NCI-H187 treated with DMSO at 0.1 percent for 48 hours (cell line): Measurements from ENCODE around the gene ZNF446.
"Not testable (repeated sequence)": the region's sequence is repeated elsewhere in the genome, so short reads cannot be mapped to it uniquely, and the experiment has no call there.

Experiments
- DNase-seq: peaks from one replicate; lab custom pipeline; 2025; lab: John Stamatoyannopoulos, UW

The ZNF446 gene

GRCh38 chr19:58500242-58500641, 24.1 kb downstream of the ZNF446 start:
- no peak for DNase-seq

GRCh38 chr19:58507602-58508223, 31.6 kb downstream of the ZNF446 start:
- not testable (repeated sequence) for DNase-seq

GRCh38 chr19:58509731-58510083, 33.6 kb downstream of the ZNF446 start:
- no peak for DNase-seq

GRCh38 chr19:58510084-58510862, 34.1 kb downstream of the ZNF446 start:
- DNase-seq: no peak

GRCh38 chr19:58511353-58512208, 35.4 kb downstream of the ZNF446 start, which contains the start of gene SLC27A5:
Gene SLC27A5, minus strand, starts transcription at chr19:58511992. Its CDS starts 37 bp downstream, at chr19:58511955.
- DNase-seq: no peak

GRCh38 chr19:58513213-58513693, 37.1 kb downstream of the ZNF446 start:
- no peak for DNase-seq

- peak; percentile 52 for DNase-seq
These were observed 37.8 kb downstream of the ZNF446 start for GRCh38 chr19:58513694-58514563.

- DNase-seq: no peak
These were observed 38.4 kb downstream of the ZNF446 start for GRCh38 chr19:58514564-58515022.

- no peak for DNase-seq
These were observed 39.1 kb downstream of the ZNF446 start for GRCh38 chr19:58515259-58515658.

- no peak for DNase-seq
These were observed 40.2 kb downstream of the ZNF446 start for GRCh38 chr19:58516246-58516836.

GRCh38 chr19:58516964-58517833, 41.0 kb downstream of the ZNF446 start:
- no peak for DNase-seq

- no peak for DNase-seq
These were observed 42.3 kb downstream of the ZNF446 start for GRCh38 chr19:58518256-58519086.

- no peak for DNase-seq
These were observed 42.9 kb downstream of the ZNF446 start for GRCh38 chr19:58519087-58519354.

GRCh38 chr19:58519355-58520256, 43.5 kb downstream of the ZNF446 start, which contains the start of gene ZBTB45:
Gene ZBTB45, minus strand, starts transcription at chr19:58519810. Its CDS starts 2,137 bp downstream, at chr19:58517673.
- peak; percentile 91 for DNase-seq

GRCh38 chr19:58520257-58520599, 44.1 kb downstream of the ZNF446 start:
- DNase-seq: no peak

GRCh38 chr19:58521651-58522050, 45.5 kb downstream of the ZNF446 start:
- no peak for DNase-seq

- DNase-seq: no peak
These were observed 46.6 kb downstream of the ZNF446 start for GRCh38 chr19:58522709-58523108.

GRCh38 chr19:58529405-58529804, 53.3 kb downstream of the ZNF446 start:
- no peak for DNase-seq
